ENCODE measurements around the gene NOP58. TPM values are rescaled to one million over a fixed set of nuclear protein-coding genes. Genes with fewer than 3 reads are reported as not detected.
A peak's percentile ranks its signal among the peaks of the same experiment; 100 is the strongest.

Gene NOP58
- total RNA-seq, 1 donor from 2014 or later, result 81.5 TPM

DNA sequence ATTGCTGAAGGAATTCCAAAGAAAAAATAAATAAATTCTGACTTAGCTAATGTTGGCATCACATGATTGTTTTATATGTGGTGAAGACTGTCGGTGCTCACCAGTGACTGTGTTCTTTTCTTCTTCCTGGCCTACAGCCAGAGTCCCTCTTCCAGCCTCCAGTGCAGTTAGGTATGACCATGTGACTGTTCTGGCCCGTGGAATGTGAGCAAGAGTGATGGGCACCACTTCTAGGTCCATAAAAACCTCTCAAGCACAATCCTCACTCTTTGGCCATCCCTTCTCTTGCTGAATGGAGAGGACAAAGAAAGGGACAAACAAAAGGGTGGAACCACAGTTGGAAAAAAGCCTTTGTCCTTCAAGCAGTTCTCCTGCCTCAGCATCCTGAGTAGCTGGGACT, 71.6 kb downstream of the NOP58 start:
- Mint-ChIP-seq H3K27ac (peak overlapping the region; percentile 66), H3K27me3 (ENCODE audit: low read depth) (peaks cover 3% of the 10 kb centered on the region)

DNA sequence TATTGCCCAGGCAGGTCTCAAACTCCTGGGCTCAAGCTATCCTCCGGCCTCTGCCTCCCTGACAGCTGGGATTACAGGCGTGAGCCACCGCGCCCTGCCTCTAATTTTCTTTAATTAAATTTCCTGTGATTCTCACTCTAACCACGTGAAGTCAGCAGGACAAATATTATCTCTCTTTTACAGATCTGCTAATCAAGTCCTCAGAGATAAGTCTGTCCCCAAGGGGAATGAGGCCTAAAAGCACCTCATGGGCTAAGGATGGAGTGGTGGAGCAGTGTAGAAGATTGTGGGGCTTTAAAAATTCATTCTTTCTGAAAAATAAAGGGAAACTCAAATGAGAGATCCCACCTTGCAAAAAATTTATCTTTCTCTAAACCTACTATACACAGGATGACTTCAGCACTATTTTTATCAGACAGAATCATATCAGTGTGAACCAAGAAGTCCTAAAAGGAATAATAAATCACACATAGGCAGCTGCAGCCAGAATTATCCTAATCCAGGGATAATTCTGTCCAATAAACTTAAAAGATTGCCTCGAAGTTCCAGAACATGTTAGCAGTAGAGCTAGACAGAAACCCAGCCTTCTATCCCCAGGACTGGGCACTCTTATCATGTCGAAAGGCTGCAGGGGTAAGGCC, 72.3 kb downstream of the NOP58 start:
- no peak overlapping the region for H3K4me3 Mint-ChIP-seq
- DNase-seq (ENCODE audit: low spot score in 2 of 2, unreplicated experiment in 2 of 2), result no peak
- H3K9me3 Mint-ChIP-seq, result no peaks in the 10 kb centered on the region
- H3K36me3 Mint-ChIP-seq, result no peaks in the 10 kb centered on the region
- TF ChIP-seq, protein P1, sequence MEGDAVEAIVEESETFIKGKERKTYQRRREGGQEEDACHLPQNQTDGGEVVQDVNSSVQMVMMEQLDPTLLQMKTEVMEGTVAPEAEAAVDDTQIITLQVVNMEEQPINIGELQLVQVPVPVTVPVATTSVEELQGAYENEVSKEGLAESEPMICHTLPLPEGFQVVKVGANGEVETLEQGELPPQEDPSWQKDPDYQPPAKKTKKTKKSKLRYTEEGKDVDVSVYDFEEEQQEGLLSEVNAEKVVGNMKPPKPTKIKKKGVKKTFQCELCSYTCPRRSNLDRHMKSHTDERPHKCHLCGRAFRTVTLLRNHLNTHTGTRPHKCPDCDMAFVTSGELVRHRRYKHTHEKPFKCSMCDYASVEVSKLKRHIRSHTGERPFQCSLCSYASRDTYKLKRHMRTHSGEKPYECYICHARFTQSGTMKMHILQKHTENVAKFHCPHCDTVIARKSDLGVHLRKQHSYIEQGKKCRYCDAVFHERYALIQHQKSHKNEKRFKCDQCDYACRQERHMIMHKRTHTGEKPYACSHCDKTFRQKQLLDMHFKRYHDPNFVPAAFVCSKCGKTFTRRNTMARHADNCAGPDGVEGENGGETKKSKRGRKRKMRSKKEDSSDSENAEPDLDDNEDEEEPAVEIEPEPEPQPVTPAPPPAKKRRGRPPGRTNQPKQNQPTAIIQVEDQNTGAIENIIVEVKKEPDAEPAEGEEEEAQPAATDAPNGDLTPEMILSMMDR (IDR thresholded peaks at IDR 0.05; ENCODE audit: unreplicated experiment), result no peak
- peaks cover 11% of the 10 kb centered on the region for H3K4me1 Mint-ChIP-seq
- peak overlapping the region; percentile 69 for H3K27ac Mint-ChIP-seq
- peaks cover 3% of the 10 kb centered on the region for H3K27me3 Mint-ChIP-seq (ENCODE audit: low read depth)

More for the DNA sequence above, 71.6 kb downstream of the NOP58 start:
- DNase-seq (ENCODE audit: low spot score in 2 of 2, unreplicated experiment in 2 of 2), result no peak
- Mint-ChIP-seq H3K4me3 (no peak overlapping the region), H3K9me3 (no peaks in the 10 kb centered on the region), H3K4me1 (peaks cover 11% of the 10 kb centered on the region), H3K36me3 (no peaks in the 10 kb centered on the region)
- TF ChIP-seq, protein P1 (IDR thresholded peaks at IDR 0.05; ENCODE audit: unreplicated experiment), result no peak

DNA sequence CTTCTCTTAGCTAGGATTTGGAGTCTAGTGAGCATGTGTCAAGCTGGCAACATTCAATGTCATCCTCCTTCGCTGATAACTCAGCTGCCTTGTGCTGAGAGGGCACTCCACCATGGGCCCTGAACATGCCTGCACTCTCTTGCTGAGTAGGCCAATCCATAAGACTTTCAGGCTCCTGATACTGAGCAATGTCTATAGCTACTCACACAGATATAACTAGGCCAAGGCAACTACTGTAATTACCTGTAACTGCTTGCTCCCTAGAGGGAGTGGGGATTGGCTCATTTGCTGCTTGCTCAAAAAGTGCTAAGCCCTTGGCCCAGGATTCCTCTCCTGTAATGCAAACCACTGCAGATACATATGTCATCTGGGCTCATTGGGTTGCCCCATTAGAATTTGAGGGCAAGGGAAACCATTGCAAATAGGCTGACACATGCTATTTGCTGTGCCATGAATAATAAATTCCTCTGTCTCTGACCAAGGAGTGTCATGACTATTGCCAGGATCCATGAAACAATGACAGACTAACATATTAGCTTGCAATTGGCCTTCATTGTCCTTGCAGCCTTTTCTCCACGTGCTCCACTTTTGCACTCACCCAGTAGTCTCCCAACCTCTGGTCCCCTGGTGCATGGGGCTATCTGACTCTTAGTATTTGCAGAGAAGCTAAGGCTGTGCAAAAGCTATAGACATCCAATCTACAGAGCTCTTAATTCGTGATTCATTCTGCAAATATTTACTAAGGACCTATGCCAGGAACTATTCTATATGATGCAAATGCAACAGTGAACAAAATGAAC, 73.7 kb downstream of the NOP58 start:
- DNase-seq (ENCODE audit: low spot score in 2 of 2, unreplicated experiment in 2 of 2), result no peak
- peaks cover 3% of the 10 kb centered on the region for H3K9me3 Mint-ChIP-seq
- no peaks in the 10 kb centered on the region for H3K27me3 Mint-ChIP-seq (ENCODE audit: low read depth)
- H3K27ac Mint-ChIP-seq, result no peak overlapping the region
- peaks cover 15% of the 10 kb centered on the region for H3K4me1 Mint-ChIP-seq
- H3K36me3 Mint-ChIP-seq, result peaks cover 2% of the 10 kb centered on the region
- no peak overlapping the region for H3K4me3 Mint-ChIP-seq
- TF ChIP-seq, protein P1 (IDR thresholded peaks at IDR 0.05; ENCODE audit: unreplicated experiment), result no peak

DNA sequence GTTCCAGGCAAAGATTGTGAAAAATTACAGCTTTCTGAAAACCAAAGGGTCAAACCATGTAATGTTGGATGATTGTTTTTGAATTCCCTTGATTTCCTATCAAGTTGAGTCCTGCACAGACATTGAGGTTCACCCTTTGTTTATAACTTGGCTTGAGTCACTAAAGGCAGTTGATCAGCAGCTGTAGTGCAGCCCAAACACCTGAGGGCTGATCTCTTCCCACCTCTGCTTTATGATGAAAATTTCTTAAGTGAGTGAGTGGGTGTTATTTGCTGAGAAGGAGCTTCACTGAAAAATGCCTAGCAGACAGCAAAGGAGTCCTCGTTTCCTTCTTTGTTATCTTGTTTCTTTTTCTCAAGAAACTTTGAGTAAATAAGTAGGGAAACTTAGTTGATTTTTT, 78.6 kb downstream of the NOP58 start:
- TF ChIP-seq, protein P1 (IDR thresholded peaks at IDR 0.05; ENCODE audit: unreplicated experiment), result no peak
- DNase-seq (ENCODE audit: low spot score in 2 of 2, unreplicated experiment in 2 of 2), result no peak
- no peak overlapping the region for H3K27ac Mint-ChIP-seq
- peaks cover 2% of the 10 kb centered on the region for H3K36me3 Mint-ChIP-seq
- H3K4me1 Mint-ChIP-seq, result peaks cover 4% of the 10 kb centered on the region
- H3K9me3 Mint-ChIP-seq, result peaks cover 3% of the 10 kb centered on the region
- no peak overlapping the region for H3K4me3 Mint-ChIP-seq
- no peaks in the 10 kb centered on the region for H3K27me3 Mint-ChIP-seq (ENCODE audit: low read depth)

DNA sequence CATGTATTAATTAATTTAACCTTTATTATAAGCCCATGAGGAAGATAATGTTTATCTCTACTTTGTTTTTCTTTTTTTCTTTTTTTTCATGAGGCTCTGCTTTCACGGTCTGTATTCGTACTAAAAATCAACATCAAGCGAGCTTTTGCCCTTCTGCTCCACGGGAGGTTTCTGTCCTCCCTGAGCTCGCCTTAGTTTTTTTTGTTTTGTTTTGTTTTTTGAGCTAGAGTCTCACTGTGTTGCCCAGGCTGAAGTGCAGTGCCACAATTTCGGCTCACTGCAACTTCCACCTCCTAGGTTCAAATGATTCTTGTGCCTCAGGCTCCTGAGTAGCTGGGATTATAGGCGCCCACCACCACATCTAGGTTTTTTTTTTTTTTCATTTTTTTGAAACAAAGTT, 80.6 kb downstream of the NOP58 start:
- no peak for DNase-seq (ENCODE audit: low spot score in 2 of 2, unreplicated experiment in 2 of 2)
- peaks cover 3% of the 10 kb centered on the region for H3K9me3 Mint-ChIP-seq
- TF ChIP-seq, protein P1 (IDR thresholded peaks at IDR 0.05; ENCODE audit: unreplicated experiment), result no peak

More for the DNA sequence above, 80.6 kb downstream of the NOP58 start:
- H3K27ac Mint-ChIP-seq, result no peak overlapping the region
- H3K36me3 Mint-ChIP-seq, result peaks cover 2% of the 10 kb centered on the region
- no peaks in the 10 kb centered on the region for H3K27me3 Mint-ChIP-seq (ENCODE audit: low read depth)
- H3K4me1 Mint-ChIP-seq, result peaks cover 4% of the 10 kb centered on the region
- no peak overlapping the region for H3K4me3 Mint-ChIP-seq

Other genes with a start within 250 kb of the NOP58 start
- 126 to 132 TPM (median 132 TPM) in 3 replicates for gene FZD7, start 231.9 kb upstream of the NOP58 start, total RNA-seq
- 0.24 to 0.45 TPM (median 0.25 TPM) in 3 replicates for gene KIAA2012, start 192.5 kb upstream of the NOP58 start, total RNA-seq
- gene SUMO1, start 27.2 kb upstream of the NOP58 start, total RNA-seq, result 106 to 113 TPM (median 110 TPM) in 3 replicates
- gene BMPR2, start 110.6 kb downstream of the NOP58 start, total RNA-seq, result 75.8 to 81.4 TPM (median 76.5 TPM) in 3 replicates

Data from mesothelial cell of epicardium (in vitro differentiated cells).